DOHH2 (cell line): ENCODE results near the gene ITPR2.

Experiments used
- EZH2phosphoT487 ChIP-seq: fragments of 200-600 bp; sonication (generic); IDR thresholded peaks from 2 replicates; pipeline ENCODE4 v1.6.1; 2017; ENCODE audit warnings: borderline replicate concordance, mild to moderate bottlenecking, antibody characterized with exemption, low read length, moderate library complexity, mixed read lengths
- TF ChIP-seq, protein P1 (sequence below): fragments of 200-600 bp; sonication (generic); IDR thresholded peaks from one replicate; pipeline ENCODE4 v1.5.1; 2014; ENCODE audit warnings: antibody characterized with exemption, mild to moderate bottlenecking, low read depth, low read length; ENCODE audit not compliant: poor library complexity, severe bottlenecking

GRCh38 chr12:26748741-26749431 is 84.1 kb downstream of the ITPR2 start:
- TF ChIP-seq, protein P1, sequence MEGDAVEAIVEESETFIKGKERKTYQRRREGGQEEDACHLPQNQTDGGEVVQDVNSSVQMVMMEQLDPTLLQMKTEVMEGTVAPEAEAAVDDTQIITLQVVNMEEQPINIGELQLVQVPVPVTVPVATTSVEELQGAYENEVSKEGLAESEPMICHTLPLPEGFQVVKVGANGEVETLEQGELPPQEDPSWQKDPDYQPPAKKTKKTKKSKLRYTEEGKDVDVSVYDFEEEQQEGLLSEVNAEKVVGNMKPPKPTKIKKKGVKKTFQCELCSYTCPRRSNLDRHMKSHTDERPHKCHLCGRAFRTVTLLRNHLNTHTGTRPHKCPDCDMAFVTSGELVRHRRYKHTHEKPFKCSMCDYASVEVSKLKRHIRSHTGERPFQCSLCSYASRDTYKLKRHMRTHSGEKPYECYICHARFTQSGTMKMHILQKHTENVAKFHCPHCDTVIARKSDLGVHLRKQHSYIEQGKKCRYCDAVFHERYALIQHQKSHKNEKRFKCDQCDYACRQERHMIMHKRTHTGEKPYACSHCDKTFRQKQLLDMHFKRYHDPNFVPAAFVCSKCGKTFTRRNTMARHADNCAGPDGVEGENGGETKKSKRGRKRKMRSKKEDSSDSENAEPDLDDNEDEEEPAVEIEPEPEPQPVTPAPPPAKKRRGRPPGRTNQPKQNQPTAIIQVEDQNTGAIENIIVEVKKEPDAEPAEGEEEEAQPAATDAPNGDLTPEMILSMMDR, result no peak
- TF ChIP-seq EZH2phosphoT487, result no peak
